Naive thymus-derived CD4-positive, alpha-beta T cell (primary cell): ENCODE data around the gene PHF2. TPM values are rescaled to one million over a fixed set of nuclear protein-coding genes. Genes with fewer than 3 reads are reported as not detected.
A peak's percentile ranks its signal among the peaks of the same experiment; 100 is the strongest.

ENCODE experiments used
- ATAC-seq: fragments of 150-1000 bp; cut with Tn5 transposase; 2 replicates; pipeline ENCODE4 v1.10.0; 2021; ENCODE audit warnings: mild to moderate bottlenecking, moderate library complexity
- CTCF ChIA-PET: fragments of 350-600 bp; sonication (Branson Sonifier 250); formaldehyde crosslinking; loops from one replicate; lab custom pipeline; 2021; ENCODE audit warnings: antibody characterized with exemption; lab: Charles Lee
- POLR2A ChIA-PET: fragments of 350-600 bp; sonication (Branson Sonifier 250); formaldehyde crosslinking; loops from one replicate; lab custom pipeline; 2021; ENCODE audit warnings: antibody characterized with exemption, inconsistent platforms; lab: Charles Lee
- DNase-seq, 9 donors: peaks; one replicate each; pipeline versions ENCODE4 v3.0.0 to v3.0.0-alpha.2; 2020 to 2022; ENCODE audit warnings: mixed read lengths in 1 of 9
- H3K27ac ChIP-seq: one replicate; pipeline ENCODE4 v1.7.0; 2013; ENCODE audit warnings: mild to moderate bottlenecking, low read depth, low read length, moderate library complexity
- H3K27me3 ChIP-seq, 2 donors: one replicate each; pipeline ENCODE4 v1.7.0; 2013; ENCODE audit warnings: low read length in 2 of 2, mild to moderate bottlenecking in 2 of 2, moderate library complexity in 2 of 2; ENCODE audit not compliant: control insufficient read depth in 2 of 2, insufficient read depth in 2 of 2
- H3K36me3 ChIP-seq, 3 experiments: 1 replicate in 2 of 3; 2 replicates in 1 of 3; pipeline ENCODE4 v1.7.0; 2013; ENCODE audit warnings: low read length in 3 of 3, mild to moderate bottlenecking in 3 of 3, moderate library complexity in 1 of 3; ENCODE audit not compliant: insufficient read depth in 3 of 3, control insufficient read depth in 2 of 3
- H3K4me1 ChIP-seq, 2 donors: one replicate each; pipeline ENCODE4 v1.7.0; 2013; ENCODE audit warnings: low read length in 2 of 2, mild to moderate bottlenecking in 2 of 2, moderate library complexity in 1 of 2; ENCODE audit not compliant: control insufficient read depth in 2 of 2, insufficient read depth in 2 of 2
- H3K4me3 ChIP-seq: 2 replicates; pipeline ENCODE4 v1.7.0; 2013; ENCODE audit warnings: mild to moderate bottlenecking, low read length
- H3K9me3 ChIP-seq, 3 experiments: 1 replicate in 2 of 3; 2 replicates in 1 of 3; pipeline ENCODE4 v1.7.0; 2013; ENCODE audit warnings: low read length in 3 of 3; ENCODE audit not compliant: control insufficient read depth in 2 of 3
- H3K27ac Mint-ChIP-seq, 9 donors: one replicate each; pipeline ENCODE4 v1.8.0; 2020 to 2022; ENCODE audit warnings: mixed read lengths in 9 of 9, mild to moderate bottlenecking in 8 of 9, moderate library complexity in 5 of 9, inconsistent platforms in 2 of 9
- H3K27me3 Mint-ChIP-seq, 5 donors: one replicate each; pipeline ENCODE4 v1.8.0; 2021 to 2022; ENCODE audit warnings: mixed read lengths in 5 of 5, mild to moderate bottlenecking in 1 of 5
- H3K36me3 Mint-ChIP-seq, 5 donors: one replicate each; pipeline ENCODE4 v1.8.0; 2020 to 2022; ENCODE audit warnings: mixed read lengths in 5 of 5, mild to moderate bottlenecking in 3 of 5, inconsistent platforms in 1 of 5
- H3K4me1 Mint-ChIP-seq, 7 donors: one replicate each; pipeline ENCODE4 v1.8.0; 2020 to 2022; ENCODE audit warnings: mixed read lengths in 7 of 7, mild to moderate bottlenecking in 3 of 7, inconsistent platforms in 1 of 7
- H3K4me3 Mint-ChIP-seq, 10 donors: one replicate each; pipeline ENCODE4 v1.8.0; 2020 to 2022; ENCODE audit warnings: mild to moderate bottlenecking in 10 of 10, mixed read lengths in 10 of 10, moderate library complexity in 6 of 10, inconsistent platforms in 2 of 10
- H3K9me3 Mint-ChIP-seq, 11 donors: one replicate each; pipeline ENCODE4 v1.8.0; 2020 to 2022; ENCODE audit warnings: mixed read lengths in 11 of 11, mild to moderate bottlenecking in 4 of 11, inconsistent platforms in 1 of 11, moderate library complexity in 1 of 11
- intact Hi-C, 2 donors: fragments of 100-400 bp; cut with micrococcal nuclease; formaldehyde crosslinking; loops; one replicate each; pipeline ENCODE4 v1.15.1; 2023
- polyA plus RNA-seq, 2 donors: library from polyadenylated mRNA; unstranded; fragments of 300-500 nt; fragmentation: Illumina TruSeq; gene quantifications; one replicate each; pipeline ENCODE4 v1.2.3, GENCODE V29; 2021
- total RNA-seq, 6 experiments: library from RNA in 5 of 6; stranded (reverse) in 5 of 6; gene quantifications; 1 replicate in 5 of 6; 2 replicates in 1 of 6; pipeline ENCODE4 v1.2.3 and lab custom pipeline; 2021 to 2026

Gene PHF2
- total and polyA plus RNA-seq, 7 experiments from 2014 or later, result 1.0 to 39.3 (median 28.6) TPM

GRCh38 chr9:93636667-93637066 lies 60.3 kb downstream of the PHF2 start:
- DNase-seq (no peak), ATAC-seq (no peak)
- Histone ChIP-seq H3K4me3 (no peak overlapping the region), H3K27ac (no peak overlapping the region), H3K9me3 (peaks cover 0 to 11% (median 0%) of the 10 kb centered on the region in 3 experiments), H3K4me1 (no peaks in the 10 kb centered on the region), H3K27me3 (no peaks in the 10 kb centered on the region), H3K36me3 (peaks cover 4 to 74% (median 13%) of the 10 kb centered on the region in 3 experiments)
- peaks cover 0 to 30% (median 12%) of the 10 kb centered on the region in 11 donors for H3K9me3 Mint-ChIP-seq
- POLR2A ChIA-PET, result no interaction called here
- no peak overlapping the region for H3K4me3 Mint-ChIP-seq
- intact Hi-C loops, result no loop called here
- CTCF ChIA-PET, result no interaction called here
- peaks cover 0 to 7% (median 0%) of the 10 kb centered on the region in 7 donors for H3K4me1 Mint-ChIP-seq
- H3K27ac Mint-ChIP-seq, result no peak overlapping the region
- peaks cover 32 to 82% (median 60%) of the 10 kb centered on the region in 5 donors for H3K36me3 Mint-ChIP-seq
- H3K27me3 Mint-ChIP-seq, result no peaks in the 10 kb centered on the region

GRCh38 chr9:93637886-93638285 lies 61.5 kb downstream of the PHF2 start:
- Histone ChIP-seq H3K4me3 (no peak overlapping the region), H3K27me3 (no peaks in the 10 kb centered on the region), H3K9me3 (peaks cover 0 to 11% (median 0%) of the 10 kb centered on the region in 3 experiments), H3K4me1 (no peaks in the 10 kb centered on the region), H3K27ac (no peak overlapping the region), H3K36me3 (peaks cover 4 to 63% (median 11%) of the 10 kb centered on the region in 3 experiments)
- Mint-ChIP-seq H3K27me3 (no peaks in the 10 kb centered on the region), H3K36me3 (peaks cover 33 to 86% (median 57%) of the 10 kb centered on the region in 5 donors), H3K4me3 (no peak overlapping the region), H3K9me3 (peaks cover 0 to 30% (median 12%) of the 10 kb centered on the region in 11 donors), H3K4me1 (peaks cover 0 to 7% (median 2%) of the 10 kb centered on the region in 7 donors), H3K27ac (no peak overlapping the region)
- ChIA-PET POLR2A (no interaction called here), CTCF (interaction anchor here (1.0 kb wide), 1 partner anchor 11 kb away, joined by 4 read pairs; no protein-coding TSS in a partner anchor)
- DNase-seq (no peak), ATAC-seq (no peak)
- intact Hi-C loops, result no loop called here

GRCh38 chr9:93640027-93640426 lies 63.6 kb downstream of the PHF2 start:
- H3K27me3 ChIP-seq, result no peaks in the 10 kb centered on the region
- CTCF ChIA-PET, result no interaction called here
- H3K4me1 ChIP-seq, result no peaks in the 10 kb centered on the region
- peaks cover 0 to 9% (median 3%) of the 10 kb centered on the region in 7 donors for H3K4me1 Mint-ChIP-seq
- POLR2A ChIA-PET, result no interaction called here
- ATAC-seq, result no peak
- H3K27ac ChIP-seq, result no peak overlapping the region
- H3K4me3 Mint-ChIP-seq, result no peak overlapping the region
- H3K9me3 ChIP-seq, result peaks cover 0 to 11% (median 0%) of the 10 kb centered on the region in 3 experiments
- no peak for DNase-seq
- H3K36me3 ChIP-seq, result peaks cover 4 to 63% (median 7%) of the 10 kb centered on the region in 3 experiments
- peak overlapping the region in 1 of 9 donors; percentile 11 for H3K27ac Mint-ChIP-seq
- no peaks in the 10 kb centered on the region for H3K27me3 Mint-ChIP-seq
- H3K9me3 Mint-ChIP-seq, result peaks cover 0 to 30% (median 12%) of the 10 kb centered on the region in 11 donors
- intact Hi-C loops, result no loop called here
- no peak overlapping the region for H3K4me3 ChIP-seq
- H3K36me3 Mint-ChIP-seq, result peaks cover 34 to 89% (median 57%) of the 10 kb centered on the region in 5 donors

GRCh38 chr9:93642961-93643360 lies 66.6 kb downstream of the PHF2 start:
- Histone ChIP-seq H3K27ac (no peak overlapping the region), H3K9me3 (no peaks in the 10 kb centered on the region), H3K36me3 (peaks cover 3 to 62% (median 10%) of the 10 kb centered on the region in 3 experiments), H3K4me3 (no peak overlapping the region), H3K4me1 (no peaks in the 10 kb centered on the region), H3K27me3 (no peaks in the 10 kb centered on the region)
- Mint-ChIP-seq H3K4me1 (peaks cover 0 to 7% (median 3%) of the 10 kb centered on the region in 7 donors), H3K27ac (peak overlapping the region in 1 of 9 donors; percentile 62), H3K36me3 (peaks cover 7 to 60% (median 32%) of the 10 kb centered on the region in 5 donors), H3K27me3 (no peaks in the 10 kb centered on the region), H3K4me3 (no peak overlapping the region), H3K9me3 (peaks cover 0 to 6% (median 5%) of the 10 kb centered on the region in 11 donors)
- POLR2A ChIA-PET, result interaction anchor here (0.6 kb wide), 1 partner anchor 9 kb away, joined by 3 read pairs; no protein-coding TSS in a partner anchor
- intact Hi-C loops, result no loop called here
- ATAC-seq (no peak), DNase-seq (no peak)
- CTCF ChIA-PET, result no interaction called here

GRCh38 chr9:93644397-93645088 lies 68.2 kb downstream of the PHF2 start:
- ChIA-PET POLR2A (interaction anchor here (0.6 kb wide), 1 partner anchor 302 kb away, joined by 6 read pairs; no protein-coding TSS in a partner anchor), CTCF (no interaction called here)
- H3K9me3 Mint-ChIP-seq, result no peaks in the 10 kb centered on the region
- peak overlapping the region in 1 of 9 donors; percentile 65 for H3K27ac Mint-ChIP-seq
- H3K27ac ChIP-seq, result no peak overlapping the region
- H3K27me3 ChIP-seq, result no peaks in the 10 kb centered on the region
- H3K27me3 Mint-ChIP-seq, result no peaks in the 10 kb centered on the region
- no peaks in the 10 kb centered on the region for H3K9me3 ChIP-seq
- H3K4me3 Mint-ChIP-seq, result no peak overlapping the region
- no peak overlapping the region for H3K4me3 ChIP-seq
- DNase-seq (peak in 1 of 9 donors; percentile 12), ATAC-seq (no peak)
- H3K36me3 Mint-ChIP-seq, result peaks cover 3 to 46% (median 20%) of the 10 kb centered on the region in 5 donors
- peaks cover 2 to 65% (median 12%) of the 10 kb centered on the region in 3 experiments for H3K36me3 ChIP-seq
- no peaks in the 10 kb centered on the region for H3K4me1 ChIP-seq
- H3K4me1 Mint-ChIP-seq, result peaks cover 0 to 7% (median 3%) of the 10 kb centered on the region in 7 donors
- intact Hi-C loops, result no loop called here

GRCh38 chr9:93645149-93645889 lies 68.9 kb downstream of the PHF2 start:
- Mint-ChIP-seq H3K4me1 (peaks cover 0 to 7% (median 2%) of the 10 kb centered on the region in 7 donors), H3K27ac (no peak overlapping the region), H3K4me3 (no peak overlapping the region), H3K27me3 (no peaks in the 10 kb centered on the region), H3K36me3 (peaks cover 3 to 38% (median 17%) of the 10 kb centered on the region in 5 donors), H3K9me3 (no peaks in the 10 kb centered on the region)
- Histone ChIP-seq H3K4me3 (no peak overlapping the region), H3K27me3 (no peaks in the 10 kb centered on the region), H3K9me3 (no peaks in the 10 kb centered on the region), H3K27ac (no peak overlapping the region), H3K36me3 (peaks cover 7 to 69% (median 18%) of the 10 kb centered on the region in 3 experiments), H3K4me1 (no peaks in the 10 kb centered on the region)
- DNase-seq, result peak in 1 of 9 donors; percentile 13
- ChIA-PET CTCF (no interaction called here), POLR2A (no interaction called here)
- intact Hi-C loops, result no loop called here
- no peak for ATAC-seq
